ENCODE measurements around the gene ATP6V1D.

The ATP6V1D gene

DNA sequence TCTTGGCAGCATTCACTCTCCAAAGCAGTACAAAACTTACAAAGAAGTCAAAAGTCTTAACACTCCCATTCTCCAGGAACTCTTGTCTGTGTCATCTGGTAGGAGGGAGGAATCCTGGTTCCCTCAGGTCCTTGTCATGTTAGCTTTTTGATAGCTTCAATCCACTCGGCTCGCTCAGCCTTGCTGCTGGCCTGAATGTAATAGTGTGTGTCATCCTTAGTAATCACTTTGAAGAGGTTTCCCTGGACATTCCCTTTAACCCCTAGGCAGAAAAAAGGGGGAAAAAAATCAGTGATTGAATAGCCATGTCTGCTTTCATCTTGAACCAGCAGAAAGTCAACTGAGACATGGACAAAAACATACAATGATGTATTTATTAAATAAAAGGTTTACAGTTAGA is 27.6 kb upstream of the ATP6V1D start:
- H3K4me1 Mint-ChIP-seq (ENCODE audit: low read depth), result no peaks in the 10 kb centered on the region
- no peak overlapping the region for H3K4me3 Mint-ChIP-seq
- H3K36me3 Mint-ChIP-seq (ENCODE audit: low read depth), result peaks cover 54% of the 10 kb centered on the region
- no peak overlapping the region for H3K27ac Mint-ChIP-seq
- H3K27me3 Mint-ChIP-seq, result no peaks in the 10 kb centered on the region
- no peaks in the 10 kb centered on the region for H3K9me3 Mint-ChIP-seq

DNA sequence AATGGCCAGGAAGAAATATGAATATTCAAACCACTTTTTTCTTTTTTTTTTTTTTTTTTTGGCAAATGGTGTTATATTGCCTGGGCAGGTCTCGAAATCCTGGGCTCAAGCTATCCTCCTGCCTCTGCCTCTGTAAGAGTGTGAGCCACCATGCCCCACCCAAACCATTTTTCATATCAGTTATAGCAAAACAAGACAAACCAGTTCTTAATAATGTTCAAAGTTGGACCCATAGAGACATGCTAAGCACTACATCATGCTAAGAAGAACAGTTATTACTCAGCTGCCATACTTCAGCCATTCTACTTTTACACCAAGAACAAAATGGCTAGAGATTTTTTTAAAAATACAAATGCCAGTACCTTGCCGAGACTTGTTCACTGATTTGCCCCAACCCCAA is 26.0 kb upstream of the ATP6V1D start:
- H3K4me1 Mint-ChIP-seq (ENCODE audit: low read depth), result peaks cover 3% of the 10 kb centered on the region
- H3K9me3 Mint-ChIP-seq, result no peaks in the 10 kb centered on the region
- no peaks in the 10 kb centered on the region for H3K27me3 Mint-ChIP-seq
- no peak overlapping the region for H3K4me3 Mint-ChIP-seq
- no peak overlapping the region for H3K27ac Mint-ChIP-seq
- H3K36me3 Mint-ChIP-seq (ENCODE audit: low read depth), result peaks cover 70% of the 10 kb centered on the region

DNA sequence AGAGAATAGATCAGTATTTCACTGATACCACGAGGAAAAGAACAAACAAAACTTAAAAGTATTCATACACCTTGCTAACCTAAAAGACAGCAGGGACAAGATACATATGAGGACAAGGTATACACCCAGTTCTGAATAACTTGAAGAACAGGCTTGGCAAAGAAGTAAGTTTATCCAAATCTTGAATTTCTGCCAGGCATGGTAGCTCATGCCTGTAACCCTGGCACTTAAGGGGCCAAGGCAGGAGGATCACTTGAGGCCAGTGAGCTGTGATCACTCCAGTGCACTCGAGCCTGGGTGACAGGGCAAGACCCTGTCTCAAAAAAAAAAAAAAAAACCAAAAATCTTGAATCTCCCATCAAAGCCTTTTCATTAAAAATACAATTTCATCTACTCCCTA is 25.5 kb upstream of the ATP6V1D start:
- peaks cover 75% of the 10 kb centered on the region for H3K36me3 Mint-ChIP-seq (ENCODE audit: low read depth)
- H3K27ac Mint-ChIP-seq, result no peak overlapping the region
- no peaks in the 10 kb centered on the region for H3K9me3 Mint-ChIP-seq
- H3K27me3 Mint-ChIP-seq, result no peaks in the 10 kb centered on the region
- H3K4me3 Mint-ChIP-seq, result no peak overlapping the region
- peaks cover 3% of the 10 kb centered on the region for H3K4me1 Mint-ChIP-seq (ENCODE audit: low read depth)

DNA sequence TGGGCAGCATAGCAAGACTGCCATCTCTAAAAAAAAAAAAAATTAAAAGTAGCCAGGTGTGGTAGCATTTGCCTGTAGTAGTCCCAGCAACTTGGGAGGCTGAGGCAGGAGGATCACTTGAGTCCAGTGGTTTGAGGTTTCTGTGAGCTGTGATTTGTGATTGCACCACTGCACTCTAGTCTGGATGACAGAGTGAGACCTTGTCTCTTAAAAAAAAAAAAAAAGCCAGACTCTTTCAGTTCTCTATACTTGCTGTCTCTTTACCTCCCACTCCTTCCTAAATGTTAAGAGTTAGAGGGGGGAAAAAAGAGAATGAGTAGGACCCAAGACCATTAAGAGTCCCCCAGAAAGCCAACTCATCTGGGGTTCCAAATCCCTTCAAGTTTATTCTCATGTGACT is 18.3 kb upstream of the ATP6V1D start:
- Mint-ChIP-seq H3K27ac (no peak overlapping the region), H3K9me3 (no peaks in the 10 kb centered on the region), H3K4me1 (ENCODE audit: low read depth) (peaks cover 23% of the 10 kb centered on the region), H3K4me3 (no peak overlapping the region), H3K27me3 (no peaks in the 10 kb centered on the region), H3K36me3 (ENCODE audit: low read depth) (peaks cover 93% of the 10 kb centered on the region)

DNA sequence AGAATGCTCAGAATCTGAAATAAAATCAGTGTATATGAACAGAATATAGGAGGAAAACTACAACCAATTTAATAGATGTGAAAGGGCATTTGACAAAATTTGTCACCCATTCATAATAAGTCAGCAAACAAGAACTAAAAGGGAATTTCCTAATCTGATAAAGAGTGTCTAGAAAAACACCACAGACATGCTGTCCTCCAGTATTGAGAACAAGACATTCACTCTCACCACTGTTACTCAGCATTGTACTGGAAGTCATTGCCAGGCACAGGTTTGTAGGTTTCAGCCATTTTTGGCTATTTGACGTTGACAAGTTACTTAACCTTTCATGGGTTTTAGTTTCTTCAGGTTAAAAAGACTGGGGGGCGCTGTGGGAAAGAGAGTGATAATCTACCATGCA is 13.7 kb upstream of the ATP6V1D start:
- Mint-ChIP-seq H3K36me3 (ENCODE audit: low read depth) (peaks cover 83% of the 10 kb centered on the region), H3K4me1 (ENCODE audit: low read depth) (peaks cover 49% of the 10 kb centered on the region), H3K27me3 (no peaks in the 10 kb centered on the region), H3K4me3 (no peak overlapping the region), H3K27ac (peak overlapping the region; percentile 73), H3K9me3 (no peaks in the 10 kb centered on the region)

DNA sequence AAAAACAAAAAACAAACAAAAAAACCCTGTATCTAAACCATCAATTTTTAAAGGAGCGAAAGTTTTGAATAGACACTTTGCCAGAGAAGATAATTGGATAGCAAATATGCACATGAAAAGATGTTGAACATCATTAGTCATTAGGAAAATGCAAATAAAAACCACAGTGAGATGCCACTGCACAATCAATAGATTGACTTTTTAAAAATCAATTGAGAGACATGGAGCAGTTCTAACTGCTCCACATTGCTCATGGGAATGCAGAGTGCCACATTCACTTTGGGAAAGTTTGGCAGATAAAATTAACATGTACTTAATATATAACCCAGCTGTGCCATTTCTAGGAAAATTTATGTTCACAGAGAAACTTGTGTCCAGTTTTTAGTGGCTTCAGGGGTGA is 13.2 kb upstream of the ATP6V1D start:
- H3K36me3 Mint-ChIP-seq (ENCODE audit: low read depth), result peaks cover 84% of the 10 kb centered on the region
- peaks cover 53% of the 10 kb centered on the region for H3K4me1 Mint-ChIP-seq (ENCODE audit: low read depth)
- H3K27me3 Mint-ChIP-seq, result no peaks in the 10 kb centered on the region
- peak overlapping the region; percentile 73 for H3K27ac Mint-ChIP-seq
- peak overlapping the region; percentile 25 for H3K4me3 Mint-ChIP-seq
- H3K9me3 Mint-ChIP-seq, result no peaks in the 10 kb centered on the region

DNA sequence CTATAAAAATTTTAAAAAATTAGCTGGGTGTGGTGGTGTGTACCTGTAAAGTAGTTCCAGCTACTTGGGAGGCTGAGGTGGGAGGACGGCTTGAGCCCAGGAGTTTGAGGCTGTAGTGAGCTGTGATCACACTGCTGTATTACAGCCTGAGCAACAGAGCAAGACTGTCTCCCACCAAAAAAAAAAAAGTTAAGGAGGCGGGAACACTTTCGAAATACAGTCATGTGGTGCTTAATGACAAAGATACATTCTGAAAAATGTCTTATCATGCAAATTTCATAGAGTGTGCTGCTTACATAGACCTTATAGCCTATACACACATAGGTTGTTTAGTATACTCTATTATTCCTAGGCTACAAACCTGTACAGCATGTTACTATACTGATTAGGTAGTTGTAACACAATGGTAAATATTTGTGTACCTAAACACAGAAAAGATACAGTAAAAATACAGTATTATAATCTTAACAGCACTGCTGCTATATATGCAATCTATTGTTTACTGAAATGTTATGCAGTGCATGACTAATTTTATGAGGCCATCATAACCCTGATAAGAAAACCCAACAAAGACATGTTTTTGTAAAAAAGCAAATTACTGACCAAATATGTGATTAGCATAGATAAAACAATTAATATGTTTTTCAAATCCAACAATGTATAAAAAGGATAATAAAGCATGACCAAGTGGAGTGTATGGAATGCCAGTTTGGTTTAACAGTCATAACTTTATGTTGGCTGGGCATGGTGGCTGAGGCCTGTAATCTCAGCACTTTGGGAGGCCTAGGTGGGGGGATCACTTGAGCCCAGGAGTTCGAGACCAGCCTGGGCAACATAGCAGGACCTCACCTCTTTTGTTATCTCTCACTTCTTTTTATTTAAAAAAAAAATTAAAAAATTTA is 11.9 kb upstream of the ATP6V1D start:
- H3K27ac Mint-ChIP-seq, result no peak overlapping the region
- H3K9me3 Mint-ChIP-seq, result no peaks in the 10 kb centered on the region
- H3K27me3 Mint-ChIP-seq, result no peaks in the 10 kb centered on the region
- no peak overlapping the region for H3K4me3 Mint-ChIP-seq
- H3K36me3 Mint-ChIP-seq (ENCODE audit: low read depth), result peaks cover 83% of the 10 kb centered on the region
- peaks cover 54% of the 10 kb centered on the region for H3K4me1 Mint-ChIP-seq (ENCODE audit: low read depth)

DNA sequence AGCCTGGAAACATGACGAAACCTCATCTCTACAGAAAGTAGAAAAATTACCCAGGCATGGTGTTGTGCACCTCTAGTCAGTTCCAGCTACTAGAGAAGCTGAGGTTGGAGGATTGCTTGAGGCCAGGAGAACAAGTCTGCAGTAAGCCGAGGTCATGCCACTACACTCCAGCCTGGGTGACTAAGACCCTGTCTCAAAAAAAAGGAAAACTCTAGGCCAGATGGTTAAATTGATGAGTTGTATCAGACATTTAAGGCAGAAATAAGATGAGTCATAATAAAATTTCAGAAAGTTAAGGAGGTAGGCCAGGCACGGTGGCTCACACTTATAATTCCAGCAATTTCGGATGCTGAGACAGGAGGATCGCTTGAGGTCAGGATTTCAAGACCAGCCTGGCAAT is 11.2 kb upstream of the ATP6V1D start:
- no peaks in the 10 kb centered on the region for H3K9me3 Mint-ChIP-seq
- no peaks in the 10 kb centered on the region for H3K27me3 Mint-ChIP-seq
- H3K27ac Mint-ChIP-seq, result no peak overlapping the region
- H3K4me3 Mint-ChIP-seq, result no peak overlapping the region
- H3K4me1 Mint-ChIP-seq (ENCODE audit: low read depth), result peaks cover 61% of the 10 kb centered on the region
- peaks cover 83% of the 10 kb centered on the region for H3K36me3 Mint-ChIP-seq (ENCODE audit: low read depth)

DNA sequence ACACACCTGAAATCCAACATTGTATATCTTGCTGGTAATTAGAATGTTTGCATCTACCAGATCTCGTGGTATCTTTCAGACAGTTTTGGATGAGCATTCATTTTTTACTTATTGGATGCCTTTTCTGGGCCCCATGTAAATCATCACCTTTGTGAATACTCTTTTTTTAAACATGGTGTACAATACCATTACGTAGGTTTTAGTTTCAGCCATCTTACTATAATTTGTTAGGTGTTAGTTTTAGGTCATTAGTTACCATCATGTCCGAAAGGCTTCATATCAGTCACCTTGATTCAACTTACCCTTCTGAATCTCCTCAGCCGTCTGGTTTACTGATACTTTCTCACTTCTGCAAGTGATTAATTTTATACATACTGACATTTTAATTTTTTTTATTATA is 5.9 kb upstream of the ATP6V1D start:
- Mint-ChIP-seq H3K4me3 (no peak overlapping the region), H3K9me3 (no peaks in the 10 kb centered on the region), H3K36me3 (ENCODE audit: low read depth) (peaks cover 92% of the 10 kb centered on the region), H3K4me1 (ENCODE audit: low read depth) (peaks cover 74% of the 10 kb centered on the region), H3K27ac (no peak overlapping the region), H3K27me3 (no peaks in the 10 kb centered on the region)

DNA sequence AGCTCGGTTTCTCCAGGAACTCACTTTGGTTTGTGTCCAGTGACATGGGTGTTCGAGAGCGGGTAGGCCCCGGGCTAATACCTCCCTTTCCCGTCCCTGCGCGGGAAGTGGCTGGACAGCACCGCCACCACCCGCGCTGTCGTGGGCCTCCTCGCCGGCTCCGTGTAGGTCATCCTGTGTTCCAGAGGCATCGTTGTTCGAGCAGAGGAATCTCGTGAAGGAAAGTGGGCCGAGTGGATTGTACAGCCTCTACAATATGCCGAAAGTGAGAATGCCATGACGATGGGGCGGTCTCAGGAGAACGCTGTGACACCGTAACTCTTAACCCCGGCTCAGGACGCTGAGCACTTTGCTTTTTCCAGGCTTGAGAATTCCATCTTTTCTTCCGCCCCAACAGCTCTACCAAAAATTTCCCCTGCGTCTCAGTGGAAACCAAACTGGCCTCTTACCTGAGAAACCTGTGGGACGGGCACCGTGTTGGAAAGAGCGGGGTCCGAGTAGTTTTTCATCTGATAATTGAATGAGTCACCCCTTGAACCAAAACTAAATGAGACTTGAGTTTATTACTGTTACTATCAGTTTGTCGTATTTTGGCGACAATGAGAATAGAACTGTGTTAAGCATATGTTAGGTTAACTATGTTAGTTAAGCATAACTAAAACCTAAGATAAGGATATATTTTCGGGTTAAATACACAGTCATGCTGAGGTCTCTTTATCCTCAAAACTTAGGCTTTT is 1.0 kb upstream of the ATP6V1D start:
- Mint-ChIP-seq H3K27me3 (no peaks in the 10 kb centered on the region), H3K27ac (peak overlapping the region; percentile 95), H3K36me3 (ENCODE audit: low read depth) (peaks cover 51% of the 10 kb centered on the region), H3K9me3 (no peaks in the 10 kb centered on the region), H3K4me3 (peak overlapping the region; percentile 96), H3K4me1 (ENCODE audit: low read depth) (peaks cover 68% of the 10 kb centered on the region)

DNA sequence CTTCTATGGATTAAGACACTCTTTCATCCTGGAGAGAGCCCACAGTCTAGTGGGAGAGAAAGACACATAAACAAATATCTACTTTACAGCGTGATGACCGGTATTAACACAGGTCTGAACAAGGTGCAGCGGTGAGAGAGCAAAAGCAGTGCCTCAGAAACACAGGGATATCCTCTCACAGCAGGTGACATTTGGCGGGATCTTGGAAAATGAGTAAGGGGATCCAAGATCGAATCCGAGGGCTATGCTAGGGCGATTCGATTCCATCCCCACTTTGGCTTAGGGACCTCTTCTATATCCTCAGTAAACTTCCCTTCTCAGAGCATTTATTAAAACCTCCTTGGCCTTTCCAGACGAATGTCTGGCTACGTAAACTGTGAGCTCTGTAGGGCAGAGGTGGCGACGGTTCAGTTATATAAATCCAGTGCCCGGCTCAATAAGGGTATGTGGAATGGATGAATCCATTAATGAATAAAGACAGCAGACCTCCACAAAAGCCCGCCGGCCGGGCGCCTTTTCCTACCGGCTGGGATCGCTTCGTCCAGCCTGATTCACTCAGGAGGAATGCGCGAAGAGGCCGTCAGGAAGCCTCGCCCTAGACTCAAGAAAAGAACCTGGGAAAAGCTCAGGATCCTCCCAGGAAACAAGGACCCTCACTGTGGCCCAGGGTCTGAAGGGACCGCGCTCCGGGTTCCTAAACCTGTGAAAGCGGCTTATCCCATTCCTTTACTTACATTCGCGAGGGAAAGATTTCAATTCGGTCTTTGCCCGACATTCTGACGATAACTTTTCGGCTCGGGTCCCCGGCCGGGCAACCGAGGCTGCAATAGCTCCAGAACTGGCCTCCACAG is 455 bp downstream of the ATP6V1D start:
- H3K27me3 Mint-ChIP-seq, result no peaks in the 10 kb centered on the region
- H3K4me1 Mint-ChIP-seq (ENCODE audit: low read depth), result peaks cover 54% of the 10 kb centered on the region
- H3K27ac Mint-ChIP-seq, result peak overlapping the region; percentile 95
- H3K4me3 Mint-ChIP-seq, result peak overlapping the region; percentile 96
- H3K9me3 Mint-ChIP-seq, result no peaks in the 10 kb centered on the region
- peaks cover 36% of the 10 kb centered on the region for H3K36me3 Mint-ChIP-seq (ENCODE audit: low read depth)

DNA sequence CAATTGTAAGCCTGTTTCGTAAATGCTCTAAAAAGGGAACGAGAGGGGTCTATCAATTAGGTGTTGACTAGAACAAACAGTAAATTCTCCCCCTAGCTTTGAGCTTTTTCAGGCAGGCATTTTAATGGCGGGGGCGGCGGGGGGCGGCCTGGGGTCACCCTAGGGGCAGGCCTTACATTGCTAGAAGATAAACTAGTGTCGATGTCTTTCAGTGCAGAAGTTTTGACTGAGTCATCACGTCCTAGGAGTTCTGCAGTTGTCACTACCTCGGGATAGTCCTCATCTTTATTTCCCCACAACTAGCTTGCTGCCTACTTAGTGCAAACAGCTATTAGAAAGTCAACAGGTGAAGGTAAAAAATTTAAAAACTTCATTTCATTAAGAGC is 1.6 kb downstream of the ATP6V1D start:
- Mint-ChIP-seq H3K9me3 (no peaks in the 10 kb centered on the region), H3K27me3 (no peaks in the 10 kb centered on the region), H3K4me1 (ENCODE audit: low read depth) (peaks cover 42% of the 10 kb centered on the region), H3K36me3 (ENCODE audit: low read depth) (peaks cover 25% of the 10 kb centered on the region), H3K27ac (no peak overlapping the region), H3K4me3 (peak overlapping the region; percentile 96)

DNA sequence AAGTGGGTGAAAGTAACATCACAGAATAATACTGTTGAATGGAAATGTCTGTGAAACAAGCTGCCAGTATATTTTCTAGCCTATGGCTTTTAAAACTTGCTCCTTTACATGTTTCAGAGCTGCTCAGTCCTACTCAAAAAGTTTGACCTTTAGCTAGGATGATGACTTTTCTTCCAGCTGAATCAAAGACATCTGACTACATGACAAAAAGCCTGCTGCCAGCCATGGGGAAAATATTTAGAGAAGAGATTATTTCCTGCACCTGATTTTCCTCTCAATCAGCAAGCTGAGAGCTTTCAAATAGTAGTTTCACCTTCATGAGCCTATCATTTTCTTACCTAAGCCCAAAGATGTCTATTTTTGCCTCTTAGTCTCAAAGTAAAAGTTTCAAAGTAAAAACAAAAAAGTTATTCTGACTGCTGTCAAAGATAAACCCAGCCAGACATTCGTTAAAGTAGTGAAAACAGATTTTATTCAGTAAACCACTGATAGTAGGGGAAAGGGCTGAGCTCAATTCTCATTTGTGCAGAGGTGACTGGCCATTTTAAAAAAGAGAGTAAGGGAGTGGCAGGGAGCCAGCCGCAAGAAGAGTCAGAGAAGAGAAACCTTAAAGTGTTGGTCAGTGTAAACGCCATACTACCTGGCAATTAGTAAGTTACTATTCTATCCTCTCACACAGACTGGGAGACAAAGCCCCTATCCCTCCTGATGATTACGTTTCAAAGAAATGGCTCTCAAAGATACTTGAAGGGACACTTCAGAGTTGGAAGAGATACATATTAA is 2.2 kb downstream of the ATP6V1D start:
- no peak overlapping the region for H3K27ac Mint-ChIP-seq
- peaks cover 20% of the 10 kb centered on the region for H3K36me3 Mint-ChIP-seq (ENCODE audit: low read depth)
- H3K9me3 Mint-ChIP-seq, result no peaks in the 10 kb centered on the region
- H3K27me3 Mint-ChIP-seq, result no peaks in the 10 kb centered on the region
- peak overlapping the region; percentile 7 for H3K4me3 Mint-ChIP-seq
- H3K4me1 Mint-ChIP-seq (ENCODE audit: low read depth), result peaks cover 37% of the 10 kb centered on the region

DNA sequence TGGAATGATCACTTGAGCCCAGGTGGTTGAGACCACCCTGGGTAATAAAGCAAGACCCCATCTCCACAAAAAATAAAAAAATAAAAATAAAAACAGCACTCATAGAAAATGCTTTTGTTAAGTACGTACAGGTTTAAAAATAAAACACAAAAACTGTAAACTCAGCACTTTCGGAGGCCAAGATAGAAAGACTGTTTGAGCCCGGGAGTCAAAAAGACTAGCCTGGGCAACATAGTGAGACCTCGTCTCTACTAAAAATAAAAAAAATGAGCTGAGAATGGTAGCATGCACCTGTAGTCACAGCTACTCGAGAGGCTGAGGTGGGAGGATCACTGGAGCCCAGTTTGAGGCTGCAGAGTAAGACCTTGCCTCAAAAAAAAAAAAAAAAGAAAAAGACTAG is 7.5 kb downstream of the ATP6V1D start:
- no peaks in the 10 kb centered on the region for H3K27me3 Mint-ChIP-seq
- peaks cover 4% of the 10 kb centered on the region for H3K4me1 Mint-ChIP-seq (ENCODE audit: low read depth)
- no peaks in the 10 kb centered on the region for H3K9me3 Mint-ChIP-seq
- H3K36me3 Mint-ChIP-seq (ENCODE audit: low read depth), result peaks cover 18% of the 10 kb centered on the region
- H3K27ac Mint-ChIP-seq, result no peak overlapping the region
- H3K4me3 Mint-ChIP-seq, result no peak overlapping the region
